ENCODE results near the gene WWC2. TPM values are rescaled to one million over a fixed set of nuclear protein-coding genes. Genes with fewer than 3 reads are reported as not detected.

WWC2 gene
- total RNA-seq, 1 donor from 2014 or later, result 0.32 TPM

Other genes starting within 250 kb of the WWC2 start
- gene DCTD, start 181.9 kb upstream of the WWC2 start, total RNA-seq, result 73.1 and 76.6 TPM in 2 replicates
- not detected in 2 replicates for gene CLDN22, start 221.0 kb downstream of the WWC2 start, total RNA-seq
- gene CLDN24, start 223.2 kb downstream of the WWC2 start, total RNA-seq, result not detected in 2 replicates